ENCODE data around the gene PUM1.

GRCh38 chr1:31022259-31022658, 43.3 kb downstream of the PUM1 start:
- TF ChIP-seq CTCF (IDR thresholded peaks at IDR 0.05) (no peak), ZFX (IDR thresholded peaks at IDR 0.05; ENCODE audit: borderline replicate concordance) (no peak)

Measured in 22Rv1 (cell line).